Heart left ventricle (tissue), 16 donors: ENCODE data around the gene TMEM30B. TPM values are rescaled to one million over a fixed set of nuclear protein-coding genes. Genes with fewer than 3 reads are reported as not detected.

Source experiments
- ATAC-seq, 4 donors: fragments of 200-7000 bp; cut with Tn5 transposase; one replicate each; pipeline ENCODE4 v1.9.1; 2020 to 2022; ENCODE audit warnings: moderate library complexity in 4 of 4, mild to moderate bottlenecking in 3 of 4, moderate number of reproducible peaks in 1 of 4
- DNase-seq, 5 donors: peaks; one replicate each; pipeline ENCODE4 v3.0.0-alpha.2; 2020
- H3K27ac ChIP-seq, 12 donors: fragments of 200-600 bp; sonication (generic) in 4 of 12; one replicate each; pipeline versions ENCODE4 v1.5.0 to v1.8.0; 2016 to 2022; ENCODE audit warnings: mild to moderate bottlenecking in 2 of 12
- H3K27me3 ChIP-seq, 9 donors: fragments of 200-600 bp; sonication (generic) in 2 of 9; one replicate each; pipeline versions ENCODE4 v1.5.1 to v1.8.0; 2016 to 2022; ENCODE audit warnings: mild to moderate bottlenecking in 3 of 9
- H3K36me3 ChIP-seq, 9 donors: fragments of 200-600 bp; sonication (generic) in 2 of 9; one replicate each; pipeline versions ENCODE4 v1.5.0 to v1.8.0; 2018 to 2022; ENCODE audit warnings: mild to moderate bottlenecking in 2 of 9
- H3K4me1 ChIP-seq, 12 donors: fragments of 200-600 bp; sonication (generic) in 4 of 12; one replicate each; pipeline versions ENCODE4 v1.5.0 to v1.8.0; 2016 to 2022; ENCODE audit warnings: mild to moderate bottlenecking in 3 of 12
- H3K4me3 ChIP-seq, 12 donors: fragments of 200-600 bp; sonication (generic) in 4 of 12; one replicate each; pipeline versions ENCODE4 v1.5.0 to v1.8.0; 2017 to 2022; ENCODE audit warnings: mild to moderate bottlenecking in 9 of 12, moderate library complexity in 4 of 12
- H3K9me3 ChIP-seq, 12 donors: fragments of 200-600 bp; sonication (generic) in 4 of 12; one replicate each; pipeline versions ENCODE4 v1.5.0 to v1.8.0; 2016 to 2022; ENCODE audit warnings: mild to moderate bottlenecking in 1 of 12
- CTCF ChIP-seq, 12 donors: fragments of 200-600 bp; sonication (generic) in 4 of 12; IDR thresholded peaks; one replicate each; pipeline versions ENCODE4 v1.5.0 to v1.8.0; 2018 to 2022; ENCODE audit warnings: antibody characterized with exemption in 12 of 12, mild to moderate bottlenecking in 5 of 12
- POLR2A ChIP-seq, 2 donors: fragments of 450-650 bp; IDR thresholded peaks; one replicate each; pipeline ENCODE4 v1.6.1; 2017; ENCODE audit warnings: antibody characterized with exemption in 2 of 2, mild to moderate bottlenecking in 2 of 2, moderate library complexity in 2 of 2
- WGBS, 4 donors: extraction: QIAGEN DNeasy Blood & Tissue Kit in 2 of 4; methylation state at CpG; one replicate each; pipeline versions ENCODE4 v1.1.5 to v1.1.7; 2013 to 2018; 5-methylcytosine and 5-hydroxymethylcytosine counted together
- intact Hi-C, 10 donors: fragments of 100-400 bp; cut with DNase I; formaldehyde crosslinking; loops; one replicate each; pipeline versions ENCODE4 v1.11.1 to v1.14.2; 2022
- polyA plus RNA-seq, 2 donors: library from polyadenylated mRNA; stranded (reverse); fragments of 200-250 nt; gene quantifications; one replicate each; pipeline ENCODE4 v1.2.3, GENCODE V29; 2013
- total RNA-seq, 9 donors: library from RNA; depleted of rRNA in 2 of 9; stranded (reverse); fragments of >200 nt in 2 of 9; fragmentation: NEBNext Ultra II Directional in 3 of 9; extraction: Animal tissue kit (Norgen Biotek cat#: 25700) in 3 of 9; gene quantifications; one replicate each; pipeline versions ENCODE4 v1.1.0 to v1.2.4, GENCODE V29; 2016 to 2023
- donor health status: ischemic (EF 13 %, LVEDD 7.1; RV severe dilation, severe dysfunction).
- donor health status: healthy with polysubstance abuse.
- donor health status: DM: no; HTN: yes; CAD: no.
- donor health status: DM: no; HTN: no; CAD: no.
- donor health status: ischemic (EF 25% LVEDD 6.9; RV normal size, moderate dysfunction).
- donor health status: ischemic (EF 25% LVEDD 5.7; RV mildly dilated, moderate dysfunction).
- donor health status: healthy.
- donor health status: DM: yes; HTN: yes; CAD: no.
- donor health status: ischemic (EF 35%, LVEDD 5.7; RV mildly dilated, moderate dysfunction).
- donor health status: nonischemic (EF 11% LVEDD 7.7; RV severe dilation, severe dysfunction).
- donor health status: DM: yes; HTN: yes; CAD: no.
- donor health status: PGD.
- donor health status: ischemic (EF 29% LVEDD 5.4; RV normal size, mild dysfunction).
- donor health status: nonischemic (EF 23%, LVEDD 6.1; RV moderate dilation, normal function).

Gene TMEM30B
- total and polyA plus RNA-seq, 11 donors = 0.11 to 2.4 (median 0.38) TPM

DNA sequence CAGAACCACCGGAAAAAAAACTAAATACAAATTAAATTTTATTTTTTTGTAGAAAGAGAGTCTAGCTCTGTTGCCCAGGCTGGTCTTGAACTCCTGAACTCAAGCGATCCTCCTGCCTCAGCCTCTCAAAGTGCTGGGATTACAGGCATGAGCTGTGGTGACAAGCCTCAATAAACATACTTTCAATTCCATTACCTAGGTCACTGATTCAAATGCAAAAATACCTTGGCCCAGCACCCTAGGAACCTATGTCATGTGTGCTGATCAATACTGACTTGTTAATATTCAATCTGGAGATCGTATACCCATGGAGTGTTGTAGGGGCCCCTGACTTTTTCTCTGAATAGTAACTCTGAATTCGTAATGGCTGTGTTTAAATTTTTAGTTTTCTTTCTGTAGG lies 7.1 kb upstream of the TMEM30B start:
- Histone ChIP-seq H3K27me3 (peaks cover 0 to 18% (median 0%) of the 10 kb centered on the region in 9 donors), H3K36me3 (no peaks in the 10 kb centered on the region), H3K9me3 (no peaks in the 10 kb centered on the region), H3K4me3 (no peak overlapping the region), H3K27ac (no peak overlapping the region), H3K4me1 (peaks cover 0 to 7% (median 0%) of the 10 kb centered on the region in 12 donors)
- no peak for TF ChIP-seq POLR2A (IDR thresholded peaks at IDR 0.05)
- no peak for TF ChIP-seq CTCF (IDR thresholded peaks at IDR 0.05)
- ATAC-seq (no peak), DNase-seq (no peak)
- intact Hi-C loops = no loop called here
- 86 to 92% (median 91%) methylated on average over 4 of the region's 4 CpGs for WGBS, 4 donors

DNA sequence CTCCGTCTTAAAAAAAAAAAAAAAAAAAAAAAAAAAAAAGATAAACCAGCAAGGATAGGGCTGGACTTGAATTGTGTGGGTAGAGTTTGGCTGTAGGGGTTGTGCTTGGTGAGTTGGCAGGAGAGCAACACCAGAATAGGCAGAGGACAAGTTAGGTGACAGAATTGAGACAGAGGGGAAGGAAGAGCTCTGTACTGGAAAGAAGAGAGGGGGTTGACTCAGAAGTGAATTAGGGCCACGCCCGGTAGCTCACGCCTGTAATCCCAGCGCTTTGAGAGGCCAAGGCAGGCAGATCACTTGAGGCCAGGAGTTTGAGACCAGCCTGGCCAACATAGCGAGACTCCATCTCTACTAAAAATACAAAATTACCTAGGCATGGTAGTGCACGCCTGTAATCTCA lies 6.1 kb upstream of the TMEM30B start:
- peaks cover 0 to 7% (median 0%) of the 10 kb centered on the region in 12 donors for H3K4me1 ChIP-seq
- intact Hi-C loops = loop anchor here in 1 of 10 donors (2.0 kb wide), 1 partner anchor 18 kb away; no protein-coding TSS in a partner anchor

DNA sequence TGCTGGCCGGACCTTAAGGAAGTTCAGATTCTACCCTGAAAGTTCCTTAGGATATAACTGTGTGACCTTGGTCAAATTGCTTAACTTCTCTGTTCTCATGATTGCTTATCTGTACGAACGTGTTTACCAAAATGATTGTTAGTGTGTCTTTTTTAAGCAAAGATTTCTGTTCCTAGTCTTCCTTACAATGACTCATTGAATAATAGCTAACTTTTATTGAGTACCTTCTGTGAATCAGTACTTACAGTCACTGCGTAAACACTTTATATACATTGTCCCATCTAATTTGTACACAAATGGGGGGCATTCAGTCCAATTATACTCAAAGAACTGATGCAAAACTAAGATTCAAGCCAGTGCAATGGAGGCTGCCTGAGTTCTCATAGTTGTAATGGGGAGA lies 4.2 kb upstream of the TMEM30B start:
- intact Hi-C loops = no loop called here
- WGBS, 4 donors = 88 to 92% (median 90%) methylated on average over 4 of the region's 4 CpGs
- ATAC-seq = no peak

More for the DNA sequence above, 6.1 kb upstream of the TMEM30B start:
- DNase-seq = no peak
- peaks cover 0 to 19% (median 0%) of the 10 kb centered on the region in 9 donors for H3K27me3 ChIP-seq
- H3K27ac ChIP-seq = no peak overlapping the region
- H3K36me3 ChIP-seq = no peaks in the 10 kb centered on the region
- no peaks in the 10 kb centered on the region for H3K9me3 ChIP-seq
- H3K4me3 ChIP-seq = no peak overlapping the region
- WGBS, 4 donors = 86 to 91% (median 88%) methylated on average over 7 of the region's 7 CpGs
- ATAC-seq = no peak
- TF ChIP-seq CTCF (IDR thresholded peaks at IDR 0.05) = no peak
- no peak for TF ChIP-seq POLR2A (IDR thresholded peaks at IDR 0.05)

DNA sequence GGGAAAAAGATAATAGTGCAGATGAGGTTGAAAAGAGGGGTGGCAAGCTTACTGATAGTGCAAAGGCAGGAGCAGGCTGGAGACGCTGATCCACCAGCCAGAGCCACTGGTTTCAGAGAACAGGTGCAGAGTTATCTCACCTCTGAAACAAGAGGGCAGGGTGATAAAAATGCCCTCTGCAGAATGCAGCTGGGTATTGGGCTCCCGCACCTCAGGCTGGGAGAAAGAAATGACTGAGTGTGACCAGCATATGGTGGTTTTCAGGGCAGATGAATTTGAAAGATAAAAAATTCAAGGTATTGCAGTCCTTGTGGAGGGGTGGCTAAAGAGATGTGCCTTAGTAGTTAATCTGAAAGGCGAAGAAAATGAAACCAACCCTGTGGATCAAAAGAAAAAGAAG lies 2.9 kb upstream of the TMEM30B start:
- intact Hi-C loops = no loop called here
- ATAC-seq (no peak), DNase-seq (no peak)
- Histone ChIP-seq H3K9me3 (no peaks in the 10 kb centered on the region), H3K4me1 (peaks cover 0 to 23% (median 7%) of the 10 kb centered on the region in 12 donors), H3K27me3 (peaks cover 4 to 44% (median 19%) of the 10 kb centered on the region in 9 donors), H3K27ac (no peak overlapping the region), H3K36me3 (no peaks in the 10 kb centered on the region), H3K4me3 (no peak overlapping the region)
- no peak for TF ChIP-seq CTCF (IDR thresholded peaks at IDR 0.05)
- 81 to 89% (median 85%) methylated on average over 3 of the region's 3 CpGs for WGBS, 4 donors

More for the DNA sequence above, 4.2 kb upstream of the TMEM30B start:
- Histone ChIP-seq H3K4me1 (peaks cover 0 to 18% (median 4%) of the 10 kb centered on the region in 12 donors), H3K27ac (no peak overlapping the region), H3K9me3 (no peaks in the 10 kb centered on the region), H3K4me3 (no peak overlapping the region), H3K27me3 (peaks cover under 1 to 31% (median 10%) of the 10 kb centered on the region in 9 donors), H3K36me3 (no peaks in the 10 kb centered on the region)
- no peak for DNase-seq
- TF ChIP-seq POLR2A (IDR thresholded peaks at IDR 0.05) = no peak
- no peak for TF ChIP-seq CTCF (IDR thresholded peaks at IDR 0.05)
